ENCODE data around the gene ERGIC3.

ERGIC3 gene

GRCh38 chr20:35598899-35599775 lies 57.3 kb downstream of the ERGIC3 start:
- no peaks in the 10 kb centered on the region for H3K9me3 ChIP-seq (ENCODE audit: control insufficient read depth, insufficient read depth, low read depth, low read length)
- H3K4me3 ChIP-seq (ENCODE audit: low read depth, low read length) = no peak overlapping the region
- H3K36me3 ChIP-seq (ENCODE audit: control insufficient read depth, insufficient read depth, low read length) = no peaks in the 10 kb centered on the region
- H3K4me1 ChIP-seq (ENCODE audit: control insufficient read depth, insufficient read depth, low read length) = peaks cover 7% of the 10 kb centered on the region
- H3K27me3 ChIP-seq (ENCODE audit: control insufficient read depth, insufficient read depth, low read length) = peaks cover 56% of the 10 kb centered on the region
- no peak overlapping the region for H3K9ac ChIP-seq (ENCODE audit: low read length)
- H3K27ac ChIP-seq (ENCODE audit: low read depth, low read length) = no peak overlapping the region

GRCh38 chr20:35599776-35600120 lies 57.9 kb downstream of the ERGIC3 start:
- H3K4me3 ChIP-seq (ENCODE audit: low read depth, low read length) = no peak overlapping the region
- H3K4me1 ChIP-seq (ENCODE audit: control insufficient read depth, insufficient read depth, low read length) = peaks cover 7% of the 10 kb centered on the region
- no peaks in the 10 kb centered on the region for H3K36me3 ChIP-seq (ENCODE audit: control insufficient read depth, insufficient read depth, low read length)
- H3K27me3 ChIP-seq (ENCODE audit: control insufficient read depth, insufficient read depth, low read length) = peaks cover 56% of the 10 kb centered on the region
- H3K9ac ChIP-seq (ENCODE audit: low read length) = no peak overlapping the region
- no peaks in the 10 kb centered on the region for H3K9me3 ChIP-seq (ENCODE audit: control insufficient read depth, insufficient read depth, low read depth, low read length)
- no peak overlapping the region for H3K27ac ChIP-seq (ENCODE audit: low read depth, low read length)

- Histone ChIP-seq H3K4me1 (ENCODE audit: control insufficient read depth, insufficient read depth, low read length) (peaks cover 7% of the 10 kb centered on the region), H3K27me3 (ENCODE audit: control insufficient read depth, insufficient read depth, low read length) (peaks cover 56% of the 10 kb centered on the region), H3K9ac (ENCODE audit: low read length) (no peak overlapping the region), H3K27ac (ENCODE audit: low read depth, low read length) (no peak overlapping the region), H3K9me3 (ENCODE audit: control insufficient read depth, insufficient read depth, low read depth, low read length) (no peaks in the 10 kb centered on the region), H3K4me3 (ENCODE audit: low read depth, low read length) (peak overlapping the region; percentile 71), H3K36me3 (ENCODE audit: control insufficient read depth, insufficient read depth, low read length) (no peaks in the 10 kb centered on the region)
Observed at GRCh38 chr20:35600176-35600992, 58.5 kb downstream of the ERGIC3 start.

- Histone ChIP-seq H3K9ac (ENCODE audit: low read length) (peak overlapping the region; percentile 30), H3K9me3 (ENCODE audit: control insufficient read depth, insufficient read depth, low read depth, low read length) (no peaks in the 10 kb centered on the region), H3K27me3 (ENCODE audit: control insufficient read depth, insufficient read depth, low read length) (peaks cover 56% of the 10 kb centered on the region), H3K4me3 (ENCODE audit: low read depth, low read length) (peak overlapping the region; percentile 71), H3K27ac (ENCODE audit: low read depth, low read length) (no peak overlapping the region), H3K4me1 (ENCODE audit: control insufficient read depth, insufficient read depth, low read length) (peaks cover 7% of the 10 kb centered on the region), H3K36me3 (ENCODE audit: control insufficient read depth, insufficient read depth, low read length) (no peaks in the 10 kb centered on the region)
Observed at GRCh38 chr20:35600993-35601973, 59.4 kb downstream of the ERGIC3 start.

GRCh38 chr20:35601990-35602389 lies 60.1 kb downstream of the ERGIC3 start:
- Histone ChIP-seq H3K36me3 (ENCODE audit: control insufficient read depth, insufficient read depth, low read length) (no peaks in the 10 kb centered on the region), H3K9ac (ENCODE audit: low read length) (no peak overlapping the region), H3K4me3 (ENCODE audit: low read depth, low read length) (peak overlapping the region; percentile 71; the same call in 1 of the 2 replicates), H3K27ac (ENCODE audit: low read depth, low read length) (no peak overlapping the region), H3K9me3 (ENCODE audit: control insufficient read depth, insufficient read depth, low read depth, low read length) (no peaks in the 10 kb centered on the region), H3K27me3 (ENCODE audit: control insufficient read depth, insufficient read depth, low read length) (peaks cover 56% of the 10 kb centered on the region), H3K4me1 (ENCODE audit: control insufficient read depth, insufficient read depth, low read length) (peaks cover 7% of the 10 kb centered on the region)

GRCh38 chr20:35602851-35603495 lies 61.1 kb downstream of the ERGIC3 start:
- Histone ChIP-seq H3K36me3 (ENCODE audit: control insufficient read depth, insufficient read depth, low read length) (no peaks in the 10 kb centered on the region), H3K27ac (ENCODE audit: low read depth, low read length) (no peak overlapping the region), H3K9me3 (ENCODE audit: control insufficient read depth, insufficient read depth, low read depth, low read length) (no peaks in the 10 kb centered on the region), H3K4me3 (ENCODE audit: low read depth, low read length) (no peak overlapping the region), H3K4me1 (ENCODE audit: control insufficient read depth, insufficient read depth, low read length) (peaks cover 7% of the 10 kb centered on the region), H3K9ac (ENCODE audit: low read length) (no peak overlapping the region), H3K27me3 (ENCODE audit: control insufficient read depth, insufficient read depth, low read length) (peaks cover 52% of the 10 kb centered on the region)

- H3K4me1 ChIP-seq (ENCODE audit: control insufficient read depth, insufficient read depth, low read length) = peaks cover 7% of the 10 kb centered on the region
- no peaks in the 10 kb centered on the region for H3K9me3 ChIP-seq (ENCODE audit: control insufficient read depth, insufficient read depth, low read depth, low read length)
- H3K27me3 ChIP-seq (ENCODE audit: control insufficient read depth, insufficient read depth, low read length) = peaks cover 49% of the 10 kb centered on the region
- no peaks in the 10 kb centered on the region for H3K36me3 ChIP-seq (ENCODE audit: control insufficient read depth, insufficient read depth, low read length)
- H3K9ac ChIP-seq (ENCODE audit: low read length) = no peak overlapping the region
- no peak overlapping the region for H3K27ac ChIP-seq (ENCODE audit: low read depth, low read length)
- H3K4me3 ChIP-seq (ENCODE audit: low read depth, low read length) = no peak overlapping the region
Observed at GRCh38 chr20:35603695-35604448, 62.0 kb downstream of the ERGIC3 start.

- H3K27me3 ChIP-seq (ENCODE audit: control insufficient read depth, insufficient read depth, low read length) = peaks cover 45% of the 10 kb centered on the region
- no peaks in the 10 kb centered on the region for H3K9me3 ChIP-seq (ENCODE audit: control insufficient read depth, insufficient read depth, low read depth, low read length)
- H3K4me1 ChIP-seq (ENCODE audit: control insufficient read depth, insufficient read depth, low read length) = peaks cover 7% of the 10 kb centered on the region
- H3K27ac ChIP-seq (ENCODE audit: low read depth, low read length) = no peak overlapping the region
- H3K4me3 ChIP-seq (ENCODE audit: low read depth, low read length) = no peak overlapping the region
- no peak overlapping the region for H3K9ac ChIP-seq (ENCODE audit: low read length)
- H3K36me3 ChIP-seq (ENCODE audit: control insufficient read depth, insufficient read depth, low read length) = no peaks in the 10 kb centered on the region
Observed at GRCh38 chr20:35604449-35604747, 62.5 kb downstream of the ERGIC3 start.

- no peaks in the 10 kb centered on the region for H3K9me3 ChIP-seq (ENCODE audit: control insufficient read depth, insufficient read depth, low read depth, low read length)
- H3K36me3 ChIP-seq (ENCODE audit: control insufficient read depth, insufficient read depth, low read length) = no peaks in the 10 kb centered on the region
- H3K4me3 ChIP-seq (ENCODE audit: low read depth, low read length) = no peak overlapping the region
- no peak overlapping the region for H3K27ac ChIP-seq (ENCODE audit: low read depth, low read length)
- no peak overlapping the region for H3K9ac ChIP-seq (ENCODE audit: low read length)
- H3K4me1 ChIP-seq (ENCODE audit: control insufficient read depth, insufficient read depth, low read length) = peaks cover 3% of the 10 kb centered on the region
- H3K27me3 ChIP-seq (ENCODE audit: control insufficient read depth, insufficient read depth, low read length) = peaks cover 28% of the 10 kb centered on the region
Observed at GRCh38 chr20:35606127-35606526, 64.2 kb downstream of the ERGIC3 start.
